ENCODE data around the gene GAB2.
A peak's percentile ranks its signal among the peaks of the same experiment; 100 is the strongest.
"Not testable (repeated sequence)": the region's sequence is repeated elsewhere in the genome, so short reads cannot be mapped to it uniquely, and the experiment has no call there.

GAB2 gene

GRCh38 chr11:78241475-78241874 lies 176.1 kb downstream of the GAB2 start:
- TF ChIP-seq Cebpa-rat (IDR thresholded peaks at IDR 0.05): no peak
- no peak overlapping the region for H3K9ac ChIP-seq
- no peaks in the 10 kb centered on the region for H3K27me3 ChIP-seq
- H3K36me3 ChIP-seq: peaks cover 75% of the 10 kb centered on the region
- H3K9me3 ChIP-seq: peaks cover 64% of the 10 kb centered on the region
- H4K20me1 ChIP-seq: peaks cover 42% of the 10 kb centered on the region; the same call in 1 of the 2 replicates
- H3K4me1 ChIP-seq: peaks cover 9% of the 10 kb centered on the region; the same call in 1 of the 2 replicates
- no peak overlapping the region for H3K4me2 ChIP-seq
- no peak overlapping the region for H3K27ac ChIP-seq
- H3K4me3 ChIP-seq: no peak overlapping the region

GRCh38 chr11:78239781-78240180 lies 177.8 kb downstream of the GAB2 start:
- no peak overlapping the region for H3K9ac ChIP-seq
- H3K36me3 ChIP-seq: peaks cover 75% of the 10 kb centered on the region
- no peak overlapping the region for H3K4me2 ChIP-seq
- no peak overlapping the region for H3K27ac ChIP-seq
- H4K20me1 ChIP-seq: peaks cover 35% of the 10 kb centered on the region; the same call in 1 of the 2 replicates
- peaks cover 8% of the 10 kb centered on the region; the same call in 1 of the 2 replicates for H3K4me1 ChIP-seq
- H3K27me3 ChIP-seq: no peaks in the 10 kb centered on the region
- peaks cover 55% of the 10 kb centered on the region for H3K9me3 ChIP-seq
- no peak for TF ChIP-seq Cebpa-rat (IDR thresholded peaks at IDR 0.05)
- H3K4me3 ChIP-seq: no peak overlapping the region

- TF ChIP-seq Cebpa-rat (IDR thresholded peaks at IDR 0.05): no peak
- Histone ChIP-seq H4K20me1 (peaks cover 28% of the 10 kb centered on the region; the same call in 1 of the 2 replicates), H3K36me3 (peaks cover 75% of the 10 kb centered on the region), H3K9ac (no peak overlapping the region), H3K9me3 (peaks cover 43% of the 10 kb centered on the region), H3K4me1 (no peaks in the 10 kb centered on the region), H3K4me3 (no peak overlapping the region), H3K27me3 (no peaks in the 10 kb centered on the region), H3K27ac (no peak overlapping the region), H3K4me2 (no peak overlapping the region)
Measured at GRCh38 chr11:78237293-78238046, 180.2 kb downstream of the GAB2 start.

DNA sequence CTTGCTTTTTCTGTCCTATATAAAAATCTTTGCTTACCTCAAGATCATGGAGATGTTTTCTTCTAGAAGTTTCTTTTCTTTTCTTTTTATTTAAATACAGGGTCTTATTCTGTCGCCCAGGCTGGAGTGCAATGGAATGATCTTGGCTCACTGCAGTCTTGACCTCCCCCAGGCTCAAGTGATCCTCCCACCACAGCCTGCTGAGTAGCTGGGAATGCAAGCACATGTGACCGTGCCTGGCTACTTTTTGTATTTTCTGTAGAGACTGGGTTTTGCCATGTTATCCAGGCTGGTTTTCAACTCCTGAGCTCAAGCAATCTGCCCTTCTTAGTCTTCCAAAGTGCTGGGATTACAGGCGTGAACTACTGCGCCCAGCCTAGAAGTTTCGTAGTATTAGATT lies 183.6 kb downstream of the GAB2 start:
- H3K27me3 ChIP-seq: no peaks in the 10 kb centered on the region
- H3K27ac ChIP-seq: no peak overlapping the region
- peaks cover 46% of the 10 kb centered on the region for H3K36me3 ChIP-seq
- no peak for TF ChIP-seq Cebpa-rat (IDR thresholded peaks at IDR 0.05)
- no peak overlapping the region for H3K4me2 ChIP-seq
- H3K9me3 ChIP-seq: peaks cover 8% of the 10 kb centered on the region
- no peak overlapping the region for H3K4me3 ChIP-seq
- no peak overlapping the region for H3K9ac ChIP-seq
- peaks cover 29% of the 10 kb centered on the region; the same call in 1 of the 2 replicates for H4K20me1 ChIP-seq
- H3K4me1 ChIP-seq: peaks cover 19% of the 10 kb centered on the region

- Histone ChIP-seq H3K36me3 (peaks cover 42% of the 10 kb centered on the region), H4K20me1 (peaks cover 32% of the 10 kb centered on the region; the same call in 1 of the 2 replicates), H3K4me1 (peaks cover 29% of the 10 kb centered on the region)
- not testable (repeated sequence) for H3K27ac ChIP-seq, H3K4me2 ChIP-seq, H3K9me3 ChIP-seq, H3K9ac ChIP-seq, H3K4me3 ChIP-seq, H3K27me3 ChIP-seq
Measured at GRCh38 chr11:78233046-78233445, 184.6 kb downstream of the GAB2 start.

GRCh38 chr11:78231962-78232501 lies 185.6 kb downstream of the GAB2 start:
- no peaks in the 10 kb centered on the region for H3K9me3 ChIP-seq
- H3K4me2 ChIP-seq: no peak overlapping the region
- H4K20me1 ChIP-seq: peaks cover 30% of the 10 kb centered on the region; the same call in 1 of the 2 replicates
- H3K4me1 ChIP-seq: peaks cover 39% of the 10 kb centered on the region
- no peak overlapping the region for H3K4me3 ChIP-seq
- peaks cover 39% of the 10 kb centered on the region for H3K36me3 ChIP-seq
- no peak for TF ChIP-seq Cebpa-rat (IDR thresholded peaks at IDR 0.05)
- no peak overlapping the region for H3K9ac ChIP-seq
- H3K27me3 ChIP-seq: no peaks in the 10 kb centered on the region
- no peak overlapping the region for H3K27ac ChIP-seq

GRCh38 chr11:78230161-78230877 lies 187.3 kb downstream of the GAB2 start:
- TF ChIP-seq Cebpa-rat (IDR thresholded peaks at IDR 0.05): no peak
- Histone ChIP-seq H3K4me3 (no peak overlapping the region), H3K9ac (no peak overlapping the region), H3K27me3 (no peaks in the 10 kb centered on the region), H3K36me3 (peaks cover 50% of the 10 kb centered on the region), H3K9me3 (no peaks in the 10 kb centered on the region), H4K20me1 (peaks cover 30% of the 10 kb centered on the region; the same call in 1 of the 2 replicates), H3K4me2 (peak overlapping the region; percentile 22), H3K27ac (peak overlapping the region; percentile 16; the same call in 1 of the 2 replicates), H3K4me1 (peaks cover 39% of the 10 kb centered on the region)

GRCh38 chr11:78229106-78229505 lies 188.5 kb downstream of the GAB2 start:
- Histone ChIP-seq H3K4me3 (no peak overlapping the region), H3K27ac (0 out of 2 replicates have a peak overlapping the region, but pooled peaks have one; percentile 8), H3K9me3 (no peaks in the 10 kb centered on the region), H3K36me3 (peaks cover 53% of the 10 kb centered on the region), H3K4me2 (peak overlapping the region; percentile 79; the same call in 1 of the 2 replicates), H4K20me1 (peaks cover 31% of the 10 kb centered on the region; the same call in 1 of the 2 replicates), H3K9ac (no peak overlapping the region), H3K27me3 (no peaks in the 10 kb centered on the region), H3K4me1 (peaks cover 52% of the 10 kb centered on the region)
- no peak for TF ChIP-seq Cebpa-rat (IDR thresholded peaks at IDR 0.05)

- H3K36me3 ChIP-seq: peaks cover 53% of the 10 kb centered on the region
- peak overlapping the region; percentile 60; the same call in 1 of the 2 replicates for H3K9ac ChIP-seq
- H3K9me3 ChIP-seq: no peaks in the 10 kb centered on the region
- TF ChIP-seq Cebpa-rat (IDR thresholded peaks at IDR 0.05): no peak
- peak overlapping the region; percentile 79 for H3K4me2 ChIP-seq
- peaks cover 58% of the 10 kb centered on the region for H3K4me1 ChIP-seq
- peaks cover 37% of the 10 kb centered on the region; the same call in 1 of the 2 replicates for H4K20me1 ChIP-seq
- H3K27ac ChIP-seq: peak overlapping the region; percentile 69; the same call in 1 of the 2 replicates
- no peak overlapping the region; the same call in 1 of the 2 replicates for H3K4me3 ChIP-seq
- no peaks in the 10 kb centered on the region for H3K27me3 ChIP-seq
Measured at GRCh38 chr11:78228467-78228866, 189.2 kb downstream of the GAB2 start.

All from BLaER1 (cell line).